ENCODE measurements around the gene UBA1.

The UBA1 gene

GRCh38 chrX:47241201-47242011 lies 47.8 kb downstream of the UBA1 start:
- no peaks in the 10 kb centered on the region for H3K27me3 ChIP-seq (replicated peaks; ENCODE audit: insufficient read depth, low read length)
- no peak overlapping the region for H3K4me2 ChIP-seq (ENCODE audit: low read depth, low read length)
- no peak overlapping the region for H3K27ac ChIP-seq (ENCODE audit: low read length)
- no peak overlapping the region for H3K4me3 ChIP-seq (ENCODE audit: low read length)
- H3K4me1 ChIP-seq (ENCODE audit: low read length): no peaks in the 10 kb centered on the region
- no peaks in the 10 kb centered on the region for H3F3A ChIP-seq (ENCODE audit: insufficient read depth, low read length)
- H4K20me1 ChIP-seq (ENCODE audit: insufficient read depth, low read length): no peaks in the 10 kb centered on the region
- no peaks in the 10 kb centered on the region for H3K9me3 ChIP-seq (replicated peaks; ENCODE audit: insufficient read depth, low read length)
- DNase-seq: no peak
- H3K9me2 ChIP-seq (replicated peaks; ENCODE audit: insufficient read depth, low read length): no peaks in the 10 kb centered on the region
- H3K79me2 ChIP-seq (ENCODE audit: low read length): no peaks in the 10 kb centered on the region
- TF ChIP-seq EZH2phosphoT487 (IDR thresholded peaks at IDR 0.05; ENCODE audit: low read length) (no peak), EZH2 (optimal IDR thresholded peaks at IDR 0.05; ENCODE audit: low read depth, low read length) (no peak)
- TF ChIP-seq, protein P1, sequence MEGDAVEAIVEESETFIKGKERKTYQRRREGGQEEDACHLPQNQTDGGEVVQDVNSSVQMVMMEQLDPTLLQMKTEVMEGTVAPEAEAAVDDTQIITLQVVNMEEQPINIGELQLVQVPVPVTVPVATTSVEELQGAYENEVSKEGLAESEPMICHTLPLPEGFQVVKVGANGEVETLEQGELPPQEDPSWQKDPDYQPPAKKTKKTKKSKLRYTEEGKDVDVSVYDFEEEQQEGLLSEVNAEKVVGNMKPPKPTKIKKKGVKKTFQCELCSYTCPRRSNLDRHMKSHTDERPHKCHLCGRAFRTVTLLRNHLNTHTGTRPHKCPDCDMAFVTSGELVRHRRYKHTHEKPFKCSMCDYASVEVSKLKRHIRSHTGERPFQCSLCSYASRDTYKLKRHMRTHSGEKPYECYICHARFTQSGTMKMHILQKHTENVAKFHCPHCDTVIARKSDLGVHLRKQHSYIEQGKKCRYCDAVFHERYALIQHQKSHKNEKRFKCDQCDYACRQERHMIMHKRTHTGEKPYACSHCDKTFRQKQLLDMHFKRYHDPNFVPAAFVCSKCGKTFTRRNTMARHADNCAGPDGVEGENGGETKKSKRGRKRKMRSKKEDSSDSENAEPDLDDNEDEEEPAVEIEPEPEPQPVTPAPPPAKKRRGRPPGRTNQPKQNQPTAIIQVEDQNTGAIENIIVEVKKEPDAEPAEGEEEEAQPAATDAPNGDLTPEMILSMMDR (IDR thresholded peaks at IDR 0.05; ENCODE audit: low read length): no peak
- no peak overlapping the region for H3K9ac ChIP-seq (ENCODE audit: low read length)
- no peaks in the 10 kb centered on the region for H3K36me3 ChIP-seq (replicated peaks; ENCODE audit: insufficient read depth, low read length)
- H2AFZ ChIP-seq (ENCODE audit: low read length): no peak overlapping the region

GRCh38 chrX:47242321-47242720 lies 48.7 kb downstream of the UBA1 start:
- Histone ChIP-seq H3K27ac (ENCODE audit: low read length) (no peak overlapping the region), H3K36me3 (replicated peaks; ENCODE audit: insufficient read depth, low read length) (no peaks in the 10 kb centered on the region), H3K9ac (ENCODE audit: low read length) (no peak overlapping the region), H3F3A (ENCODE audit: insufficient read depth, low read length) (no peaks in the 10 kb centered on the region), H4K20me1 (ENCODE audit: insufficient read depth, low read length) (no peaks in the 10 kb centered on the region), H3K27me3 (replicated peaks; ENCODE audit: insufficient read depth, low read length) (no peaks in the 10 kb centered on the region), H3K9me2 (replicated peaks; ENCODE audit: insufficient read depth, low read length) (no peaks in the 10 kb centered on the region), H3K4me1 (ENCODE audit: low read length) (no peaks in the 10 kb centered on the region), H3K9me3 (replicated peaks; ENCODE audit: insufficient read depth, low read length) (no peaks in the 10 kb centered on the region), H3K4me2 (ENCODE audit: low read depth, low read length) (no peak overlapping the region), H3K4me3 (ENCODE audit: low read length) (no peak overlapping the region), H3K79me2 (ENCODE audit: low read length) (no peaks in the 10 kb centered on the region), H2AFZ (ENCODE audit: low read length) (no peak overlapping the region)
- TF ChIP-seq, protein P1 (IDR thresholded peaks at IDR 0.05; ENCODE audit: low read length): no peak
- TF ChIP-seq EZH2 (optimal IDR thresholded peaks at IDR 0.05; ENCODE audit: low read depth, low read length): no peak
- no peak for TF ChIP-seq EZH2phosphoT487 (IDR thresholded peaks at IDR 0.05; ENCODE audit: low read length)
- DNase-seq: no peak

DNA sequence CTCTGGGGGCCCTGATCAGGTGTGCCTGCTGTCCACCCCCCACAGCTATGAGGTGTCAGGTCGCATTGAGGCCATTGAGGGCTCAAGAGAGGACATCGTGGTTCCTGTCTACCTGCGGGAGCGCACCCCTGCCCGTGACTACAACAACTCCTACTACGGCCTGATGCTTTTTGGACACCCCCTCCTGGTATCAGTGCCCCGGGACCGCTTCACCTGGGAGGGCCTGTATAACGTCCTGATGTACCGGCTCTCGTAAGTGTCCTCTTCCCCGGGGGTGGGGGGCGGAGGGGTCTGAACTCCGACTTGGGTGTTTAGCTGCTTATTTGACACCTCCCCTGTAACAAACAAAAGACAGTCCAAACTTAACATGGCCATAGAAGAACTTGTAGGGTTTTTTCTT lies 49.7 kb downstream of the UBA1 start:
- Histone ChIP-seq H3K79me2 (ENCODE audit: low read length) (no peaks in the 10 kb centered on the region), H3K4me3 (ENCODE audit: low read length) (no peak overlapping the region), H3K9me3 (replicated peaks; ENCODE audit: insufficient read depth, low read length) (no peaks in the 10 kb centered on the region), H3K27ac (ENCODE audit: low read length) (no peak overlapping the region), H3K36me3 (replicated peaks; ENCODE audit: insufficient read depth, low read length) (no peaks in the 10 kb centered on the region), H2AFZ (ENCODE audit: low read length) (no peak overlapping the region), H3K27me3 (replicated peaks; ENCODE audit: insufficient read depth, low read length) (no peaks in the 10 kb centered on the region), H3K9me2 (replicated peaks; ENCODE audit: insufficient read depth, low read length) (no peaks in the 10 kb centered on the region), H3F3A (ENCODE audit: insufficient read depth, low read length) (no peaks in the 10 kb centered on the region), H3K9ac (ENCODE audit: low read length) (no peak overlapping the region), H3K4me2 (ENCODE audit: low read depth, low read length) (no peak overlapping the region), H4K20me1 (ENCODE audit: insufficient read depth, low read length) (no peaks in the 10 kb centered on the region), H3K4me1 (ENCODE audit: low read length) (no peaks in the 10 kb centered on the region)
- TF ChIP-seq EZH2 (optimal IDR thresholded peaks at IDR 0.05; ENCODE audit: low read depth, low read length) (no peak), EZH2phosphoT487 (IDR thresholded peaks at IDR 0.05; ENCODE audit: low read length) (no peak)
- TF ChIP-seq, protein P1 (IDR thresholded peaks at IDR 0.05; ENCODE audit: low read length): no peak
- DNase-seq: no peak

Measured in MM.1S (cell line).